Chondrocyte (in vitro differentiated cells): ENCODE data around the gene C3orf52. TPM values are rescaled to one million over a fixed set of nuclear protein-coding genes. Genes with fewer than 3 reads are reported as not detected.

Experiments used
- DNase-seq: peaks from one replicate; pipeline ENCODE4 v3.0.0; 2021; ENCODE audit warnings: mixed read lengths, low spot score
- H3K27ac Mint-ChIP-seq: one replicate; pipeline ENCODE4 v1.8.0; 2021; ENCODE audit warnings: mild to moderate bottlenecking, moderate library complexity, mixed read lengths; ENCODE audit not compliant: unreplicated experiment
- H3K27me3 Mint-ChIP-seq: 2 replicates; pipeline ENCODE4 v1.8.0; 2021; ENCODE audit warnings: low read depth, mixed read lengths
- H3K36me3 Mint-ChIP-seq: 2 replicates; pipeline ENCODE4 v1.8.0; 2021; ENCODE audit warnings: low read depth, mixed read lengths
- H3K4me1 Mint-ChIP-seq: 2 replicates; pipeline ENCODE4 v1.8.0; 2021; ENCODE audit warnings: low read depth, mild to moderate bottlenecking, mixed read lengths
- H3K4me3 Mint-ChIP-seq: one replicate; pipeline ENCODE4 v1.8.0; 2021; ENCODE audit warnings: mild to moderate bottlenecking, moderate library complexity, mixed read lengths; ENCODE audit not compliant: unreplicated experiment
- H3K9me3 Mint-ChIP-seq: 2 replicates; pipeline ENCODE4 v1.8.0; 2021; ENCODE audit warnings: low read depth, mixed read lengths
- total RNA-seq: library from RNA; stranded (reverse); gene quantifications from 3 replicates; pipeline ENCODE4 v1.2.1, GENCODE V29; 2021
- TF ChIP-seq, protein P1 (sequence below): fragments of 200-600 bp; sonication (generic); IDR thresholded peaks from 2 replicates; pipeline ENCODE4 v1.5.0; 2021; ENCODE audit warnings: antibody characterized with exemption, mild to moderate bottlenecking, moderate library complexity

The C3orf52 gene
- total RNA-seq, 1 donor from 2014 or later: 4.3 TPM

DNA sequence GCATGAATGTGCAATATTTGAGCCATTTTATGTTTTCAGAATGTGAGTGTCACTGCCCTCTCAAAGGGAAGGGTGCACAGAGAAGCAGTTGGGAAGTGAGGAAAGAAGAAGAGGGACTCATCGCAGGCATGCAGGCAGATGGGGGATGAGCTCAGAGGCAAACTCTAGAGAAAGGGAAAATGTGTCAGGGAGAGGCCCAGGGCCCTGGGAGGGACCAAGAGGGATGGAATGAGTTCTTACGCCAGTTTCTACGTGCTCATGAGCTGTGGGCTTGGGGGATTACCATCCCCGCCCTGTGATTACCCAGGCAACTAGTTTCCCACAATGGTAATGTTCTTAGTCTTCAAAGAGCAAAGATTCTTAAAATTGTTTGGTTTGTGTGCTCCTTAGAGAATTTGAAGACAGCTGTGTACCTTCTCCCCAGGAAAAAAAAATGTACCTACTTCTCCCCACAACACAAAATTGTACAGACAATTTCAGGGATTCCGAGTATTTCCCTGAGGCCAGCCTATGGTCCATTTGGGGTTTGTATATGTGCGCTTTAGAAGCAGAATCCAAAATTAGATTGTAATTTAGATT, 29.1 kb downstream of the C3orf52 start:
- Mint-ChIP-seq H3K9me3 (no peaks in the 10 kb centered on the region), H3K4me3 (no peak overlapping the region), H3K27me3 (no peaks in the 10 kb centered on the region), H3K27ac (no peak overlapping the region), H3K36me3 (peaks cover 23% of the 10 kb centered on the region), H3K4me1 (peaks cover 10% of the 10 kb centered on the region)
- TF ChIP-seq, protein P1, sequence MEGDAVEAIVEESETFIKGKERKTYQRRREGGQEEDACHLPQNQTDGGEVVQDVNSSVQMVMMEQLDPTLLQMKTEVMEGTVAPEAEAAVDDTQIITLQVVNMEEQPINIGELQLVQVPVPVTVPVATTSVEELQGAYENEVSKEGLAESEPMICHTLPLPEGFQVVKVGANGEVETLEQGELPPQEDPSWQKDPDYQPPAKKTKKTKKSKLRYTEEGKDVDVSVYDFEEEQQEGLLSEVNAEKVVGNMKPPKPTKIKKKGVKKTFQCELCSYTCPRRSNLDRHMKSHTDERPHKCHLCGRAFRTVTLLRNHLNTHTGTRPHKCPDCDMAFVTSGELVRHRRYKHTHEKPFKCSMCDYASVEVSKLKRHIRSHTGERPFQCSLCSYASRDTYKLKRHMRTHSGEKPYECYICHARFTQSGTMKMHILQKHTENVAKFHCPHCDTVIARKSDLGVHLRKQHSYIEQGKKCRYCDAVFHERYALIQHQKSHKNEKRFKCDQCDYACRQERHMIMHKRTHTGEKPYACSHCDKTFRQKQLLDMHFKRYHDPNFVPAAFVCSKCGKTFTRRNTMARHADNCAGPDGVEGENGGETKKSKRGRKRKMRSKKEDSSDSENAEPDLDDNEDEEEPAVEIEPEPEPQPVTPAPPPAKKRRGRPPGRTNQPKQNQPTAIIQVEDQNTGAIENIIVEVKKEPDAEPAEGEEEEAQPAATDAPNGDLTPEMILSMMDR: no peak
- DNase-seq: no peak

DNA sequence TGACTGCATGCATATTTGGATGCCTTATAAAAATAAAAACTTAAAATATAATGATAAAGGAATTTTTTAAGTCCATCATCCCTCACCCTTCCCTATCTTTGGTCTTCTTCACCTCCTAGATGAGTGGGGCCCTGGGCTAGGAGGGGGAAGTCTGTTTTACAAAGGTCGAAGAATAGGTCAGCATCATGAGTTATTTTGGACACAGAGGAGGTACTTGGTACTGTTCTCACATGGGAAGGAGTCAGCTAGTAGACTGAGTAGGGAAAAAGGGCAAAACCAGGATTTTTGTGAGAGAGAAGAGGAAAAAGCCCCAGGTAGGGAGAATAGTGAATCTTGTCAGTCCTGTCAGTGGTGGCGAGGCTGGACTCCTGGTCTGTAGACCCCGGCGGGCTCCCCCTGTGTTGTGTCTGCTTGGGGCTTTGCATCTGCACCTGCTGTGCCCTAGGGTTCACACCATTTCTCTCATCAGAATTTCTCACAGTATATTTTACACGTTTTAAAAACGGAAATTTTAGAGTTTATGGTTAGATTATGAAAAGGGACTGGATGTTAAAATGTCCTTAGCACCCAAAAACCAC, 29.7 kb downstream of the C3orf52 start:
- H3K27me3 Mint-ChIP-seq: no peaks in the 10 kb centered on the region
- H3K27ac Mint-ChIP-seq: no peak overlapping the region
- no peaks in the 10 kb centered on the region for H3K9me3 Mint-ChIP-seq
- DNase-seq: no peak
- peaks cover 10% of the 10 kb centered on the region for H3K4me1 Mint-ChIP-seq
- TF ChIP-seq, protein P1: no peak
- H3K4me3 Mint-ChIP-seq: no peak overlapping the region
- H3K36me3 Mint-ChIP-seq: peaks cover 22% of the 10 kb centered on the region

DNA sequence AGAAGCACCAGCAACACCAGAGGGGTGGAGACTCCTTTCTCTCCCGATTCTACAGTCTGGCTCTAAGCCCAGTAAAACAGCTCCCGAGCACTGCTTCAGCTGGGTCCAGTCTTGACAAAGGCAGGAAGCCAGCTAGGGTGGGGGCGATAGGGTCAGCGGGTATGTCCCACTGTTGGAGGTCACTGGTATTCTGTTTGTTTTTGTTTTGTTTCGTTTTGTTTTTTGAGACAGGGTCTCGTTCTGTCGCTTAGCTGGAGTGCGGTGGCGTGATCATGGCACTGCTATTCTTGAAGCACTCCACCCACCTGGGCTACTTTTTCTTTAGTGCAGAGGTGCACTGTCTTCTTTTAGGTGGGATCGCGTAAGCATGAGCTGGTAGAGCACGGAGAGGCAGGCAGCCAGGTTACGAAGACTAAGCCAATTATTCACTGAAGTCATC, 30.6 kb downstream of the C3orf52 start:
- no peak overlapping the region for H3K27ac Mint-ChIP-seq
- H3K27me3 Mint-ChIP-seq: no peaks in the 10 kb centered on the region
- no peak for DNase-seq
- peaks cover 10% of the 10 kb centered on the region for H3K4me1 Mint-ChIP-seq
- H3K9me3 Mint-ChIP-seq: no peaks in the 10 kb centered on the region
- no peak overlapping the region for H3K4me3 Mint-ChIP-seq
- H3K36me3 Mint-ChIP-seq: peaks cover 22% of the 10 kb centered on the region
- TF ChIP-seq, protein P1: no peak

GRCh38 chr3:112117415-112117814, 31.2 kb downstream of the C3orf52 start:
- Mint-ChIP-seq H3K27ac (no peak overlapping the region), H3K4me3 (no peak overlapping the region), H3K36me3 (peaks cover 20% of the 10 kb centered on the region), H3K27me3 (no peaks in the 10 kb centered on the region), H3K4me1 (peaks cover 10% of the 10 kb centered on the region), H3K9me3 (no peaks in the 10 kb centered on the region)
- DNase-seq: no peak
- TF ChIP-seq, protein P1: no peak

DNA sequence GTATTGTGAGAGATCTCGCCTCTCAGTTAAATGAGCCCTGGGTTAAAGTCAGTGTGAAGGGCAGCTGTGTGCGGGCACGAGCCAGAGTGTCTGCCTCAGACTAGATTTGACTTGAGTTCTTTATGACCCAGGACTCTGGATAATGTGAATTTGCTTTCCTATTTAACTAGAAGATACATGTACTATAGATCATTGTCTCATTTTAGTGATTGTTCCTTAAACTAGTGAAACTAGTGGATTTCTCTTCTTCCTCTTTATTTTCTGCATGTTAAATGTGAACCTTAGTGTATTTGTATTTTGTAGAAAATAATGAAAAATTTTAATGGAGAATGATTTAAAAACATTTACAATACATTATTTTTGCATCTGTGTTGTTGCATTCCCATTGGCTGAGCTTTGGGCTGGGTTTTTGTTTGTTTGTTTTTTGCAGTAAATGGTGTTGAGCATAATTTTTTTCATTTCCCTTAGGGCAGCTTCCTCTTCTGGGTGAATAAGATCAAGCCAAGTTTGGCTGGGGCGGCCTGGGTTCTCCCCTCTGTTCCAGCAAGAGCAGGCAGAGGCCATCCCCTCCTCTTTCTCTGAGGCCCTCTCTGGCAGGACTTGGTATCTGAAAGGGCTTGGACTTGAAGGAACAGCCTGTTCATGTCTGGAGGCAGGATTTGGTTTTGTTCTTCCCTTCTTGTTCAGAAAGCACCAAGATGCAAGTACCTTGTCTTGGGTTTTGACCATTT, 31.8 kb downstream of the C3orf52 start:
- Mint-ChIP-seq H3K4me1 (peaks cover 10% of the 10 kb centered on the region), H3K27ac (no peak overlapping the region), H3K9me3 (no peaks in the 10 kb centered on the region), H3K4me3 (no peak overlapping the region), H3K27me3 (no peaks in the 10 kb centered on the region), H3K36me3 (peaks cover 17% of the 10 kb centered on the region)
- TF ChIP-seq, protein P1: peak; percentile 10
- DNase-seq: no peak
